Bronchial epithelial cell (primary cell): Measurements from ENCODE around the gene ARHGAP15. TPM values are rescaled to one million over a fixed set of nuclear protein-coding genes. Genes with fewer than 3 reads are reported as not detected.

ENCODE experiments used
- DNase-seq: peaks from one replicate; pipeline ENCODE4 v3.0.0-alpha.2; 2010; ENCODE audit warnings: low read depth
- FAIRE-seq: peaks from 2 replicates; lab custom pipeline; 2011; peaks lifted over from hg19 to GRCh38; lab: Jason Lieb, UNC
- H3K27me3 ChIP-seq: 2 replicates; pipeline ENCODE4 v1.5.1; 2011; ENCODE audit warnings: low read length; ENCODE audit not compliant: control insufficient read depth, insufficient read depth
- H3K36me3 ChIP-seq: 2 replicates; pipeline ENCODE4 v1.5.1; 2011; ENCODE audit warnings: low read length; ENCODE audit not compliant: control insufficient read depth, insufficient read depth
- H3K4me3 ChIP-seq: 2 replicates; pipeline ENCODE4 v1.5.1; 2011; ENCODE audit warnings: mild to moderate bottlenecking, low read depth, low read length, control low read depth
- total RNA-seq: library from RNA; depleted of rRNA; stranded (reverse); fragments of >200 nt; gene quantifications from 2 replicates; pipeline ENCODE4 v1.2.1, GENCODE V29; 2014
- TF ChIP-seq, protein P1 (sequence below): IDR thresholded peaks from 2 replicates; pipeline ENCODE4 v1.5.1; 2011; ENCODE audit warnings: mild to moderate bottlenecking, moderate library complexity, low read length, control low read depth, inconsistent platforms; ENCODE audit not compliant: insufficient read depth, severe bottlenecking

ARHGAP15 gene
- total RNA-seq, 1 donor from 2014 or later = not detected

GRCh38 chr2:143700865-143701264 is 571.6 kb downstream of the ARHGAP15 start:
- FAIRE-seq (no peak), DNase-seq (no peak)
- no peaks in the 10 kb centered on the region for H3K27me3 ChIP-seq
- TF ChIP-seq, protein P1, sequence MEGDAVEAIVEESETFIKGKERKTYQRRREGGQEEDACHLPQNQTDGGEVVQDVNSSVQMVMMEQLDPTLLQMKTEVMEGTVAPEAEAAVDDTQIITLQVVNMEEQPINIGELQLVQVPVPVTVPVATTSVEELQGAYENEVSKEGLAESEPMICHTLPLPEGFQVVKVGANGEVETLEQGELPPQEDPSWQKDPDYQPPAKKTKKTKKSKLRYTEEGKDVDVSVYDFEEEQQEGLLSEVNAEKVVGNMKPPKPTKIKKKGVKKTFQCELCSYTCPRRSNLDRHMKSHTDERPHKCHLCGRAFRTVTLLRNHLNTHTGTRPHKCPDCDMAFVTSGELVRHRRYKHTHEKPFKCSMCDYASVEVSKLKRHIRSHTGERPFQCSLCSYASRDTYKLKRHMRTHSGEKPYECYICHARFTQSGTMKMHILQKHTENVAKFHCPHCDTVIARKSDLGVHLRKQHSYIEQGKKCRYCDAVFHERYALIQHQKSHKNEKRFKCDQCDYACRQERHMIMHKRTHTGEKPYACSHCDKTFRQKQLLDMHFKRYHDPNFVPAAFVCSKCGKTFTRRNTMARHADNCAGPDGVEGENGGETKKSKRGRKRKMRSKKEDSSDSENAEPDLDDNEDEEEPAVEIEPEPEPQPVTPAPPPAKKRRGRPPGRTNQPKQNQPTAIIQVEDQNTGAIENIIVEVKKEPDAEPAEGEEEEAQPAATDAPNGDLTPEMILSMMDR = no peak
- no peaks in the 10 kb centered on the region for H3K36me3 ChIP-seq
- H3K4me3 ChIP-seq = no peak overlapping the region

- FAIRE-seq (no peak), DNase-seq (no peak)
- Histone ChIP-seq H3K36me3 (no peaks in the 10 kb centered on the region), H3K4me3 (no peak overlapping the region), H3K27me3 (no peaks in the 10 kb centered on the region)
- TF ChIP-seq, protein P1 = no peak
Measured at GRCh38 chr2:143701785-143702184, 572.6 kb downstream of the ARHGAP15 start.

DNA sequence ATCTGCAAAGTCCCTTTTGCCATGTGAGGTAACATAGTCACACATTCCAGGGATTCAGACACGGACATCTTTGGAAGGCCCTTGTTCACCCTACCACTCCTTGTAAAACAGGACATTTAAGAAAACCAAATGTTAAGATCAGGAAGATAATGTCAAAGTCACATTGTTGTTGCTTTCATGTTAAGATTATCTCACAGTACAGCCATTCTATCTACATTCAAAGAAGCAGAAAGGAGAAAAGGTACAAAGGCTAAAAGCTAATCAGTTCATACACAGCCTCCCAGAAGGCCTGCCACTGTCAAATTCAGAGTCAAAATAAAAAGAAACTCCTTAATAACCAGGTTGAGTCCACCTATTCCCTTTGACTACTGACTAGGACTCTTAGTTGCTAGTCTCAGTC is 573.7 kb downstream of the ARHGAP15 start:
- DNase-seq (no peak), FAIRE-seq (no peak)
- no peak overlapping the region for H3K4me3 ChIP-seq
- TF ChIP-seq, protein P1 = no peak
- H3K27me3 ChIP-seq = no peaks in the 10 kb centered on the region
- H3K36me3 ChIP-seq = no peaks in the 10 kb centered on the region

- H3K4me3 ChIP-seq = no peak overlapping the region
- TF ChIP-seq, protein P1 = no peak
- H3K27me3 ChIP-seq = no peaks in the 10 kb centered on the region
- no peaks in the 10 kb centered on the region for H3K36me3 ChIP-seq
- FAIRE-seq = no peak
- peak; percentile 21 for DNase-seq
Measured at GRCh38 chr2:143704451-143705106, 575.4 kb downstream of the ARHGAP15 start.

GRCh38 chr2:143705108-143705707 is 576.0 kb downstream of the ARHGAP15 start:
- DNase-seq = peak; percentile 87
- Histone ChIP-seq H3K4me3 (no peak overlapping the region), H3K27me3 (no peaks in the 10 kb centered on the region), H3K36me3 (no peaks in the 10 kb centered on the region)
- no peak for FAIRE-seq
- TF ChIP-seq, protein P1 = no peak
